GM21528 (cell line): ENCODE measurements around the gene NCAPH2.

Experiments used
- ATAC-seq: cut with Tn5 transposase; IDR thresholded peaks from one replicate; pipeline ENCODE4 v1.9.1; 2021; ENCODE audit warnings: mild to moderate bottlenecking, moderate library complexity; ENCODE audit not compliant: unreplicated experiment, low FRiP score

The NCAPH2 gene

GRCh38 chr22:50473855-50474671 lies 34.0 kb upstream of the NCAPH2 start:
- no peak for ATAC-seq

- peak; percentile 57 for ATAC-seq
These were observed 33.0 kb upstream of the NCAPH2 start, which contains the start of gene SBF1 for GRCh38 chr22:50474710-50475651. Gene SBF1 (minus strand): TSS chr22:50475035. CDS start chr22:50474840, 195 bp downstream.

GRCh38 chr22:50475652-50476002 lies 32.4 kb upstream of the NCAPH2 start:
- ATAC-seq, result no peak

GRCh38 chr22:50476868-50477267 lies 31.2 kb upstream of the NCAPH2 start:
- ATAC-seq, result no peak

GRCh38 chr22:50477923-50478322 lies 30.1 kb upstream of the NCAPH2 start:
- no peak for ATAC-seq

- no peak for ATAC-seq
These were observed 28.3 kb upstream of the NCAPH2 start for GRCh38 chr22:50479721-50480120.

GRCh38 chr22:50481045-50481439 lies 27.0 kb upstream of the NCAPH2 start:
- no peak for ATAC-seq

- ATAC-seq, result no peak
These were observed 26.5 kb upstream of the NCAPH2 start, which contains the start of gene ADM2 for GRCh38 chr22:50481440-50482106. Gene ADM2 (plus strand): TSS chr22:50481543. CDS start chr22:50481848, 305 bp downstream.

GRCh38 chr22:50482107-50483074 lies 25.6 kb upstream of the NCAPH2 start:
- ATAC-seq, result no peak

GRCh38 chr22:50483106-50483505 lies 24.9 kb upstream of the NCAPH2 start:
- ATAC-seq, result no peak

GRCh38 chr22:50483556-50483955 lies 24.5 kb upstream of the NCAPH2 start:
- ATAC-seq, result no peak

- no peak for ATAC-seq
These were observed 23.8 kb upstream of the NCAPH2 start for GRCh38 chr22:50483977-50484853.

- ATAC-seq, result no peak
These were observed 22.5 kb upstream of the NCAPH2 start for GRCh38 chr22:50485221-50486131.

GRCh38 chr22:50486561-50487289 lies 21.3 kb upstream of the NCAPH2 start, which contains the start of gene MIOX:
Gene MIOX (plus strand): TSS chr22:50486859. CDS start chr22:50486898, 39 bp downstream.
- no peak for ATAC-seq

GRCh38 chr22:50487290-50488005 lies 20.6 kb upstream of the NCAPH2 start:
- ATAC-seq, result no peak

- no peak for ATAC-seq
These were observed 19.9 kb upstream of the NCAPH2 start for GRCh38 chr22:50488006-50488677.
